ENCODE results near the gene OTUD4.

GRCh38 chr4:145097331-145097820, 83.0 kb downstream of the OTUD4 start:
- no peak for TF ChIP-seq CTCF (IDR thresholded peaks at IDR 0.05)
- no peak for TF ChIP-seq POLR2A (IDR thresholded peaks at IDR 0.05)
